Calu3 (cell line): ENCODE results near the gene RPTOR. TPM values are rescaled to one million over a fixed set of nuclear protein-coding genes. Genes with fewer than 3 reads are reported as not detected.

ENCODE experiments used
- BruUV-seq: library from RNA; stranded (reverse); fragments of 400-500 nt; replicated peaks from 2 replicates; lab custom pipeline; 2021; lab: Mats Ljungman, UMichigan
- CTCF ChIA-PET: fragments of 300-600 bp; sonication (Branson Sonifier 250); formaldehyde crosslinking; loops from one replicate; lab custom pipeline; 2022; ENCODE audit warnings: antibody characterized with exemption; lab: Charles Lee
- DNase-seq: peaks from one replicate; pipeline ENCODE4 v3.0.0; 2022
- H3K27ac Mint-ChIP-seq: one replicate; pipeline ENCODE4 v1.8.0; 2022; ENCODE audit warnings: mixed read lengths; ENCODE audit not compliant: unreplicated experiment
- H3K27me3 Mint-ChIP-seq: one replicate; pipeline ENCODE4 v1.8.0; 2022; ENCODE audit warnings: mixed read lengths; ENCODE audit not compliant: unreplicated experiment
- H3K36me3 Mint-ChIP-seq: one replicate; pipeline ENCODE4 v1.8.0; 2022; ENCODE audit warnings: mild to moderate bottlenecking, moderate library complexity, mixed read lengths; ENCODE audit not compliant: insufficient read depth, unreplicated experiment
- H3K4me1 Mint-ChIP-seq: one replicate; pipeline ENCODE4 v1.8.0; 2022; ENCODE audit warnings: mild to moderate bottlenecking, low read depth, mixed read lengths; ENCODE audit not compliant: unreplicated experiment
- H3K4me3 Mint-ChIP-seq: one replicate; pipeline ENCODE4 v1.8.0; 2022; ENCODE audit warnings: mild to moderate bottlenecking, low read depth, moderate library complexity, mixed read lengths; ENCODE audit not compliant: unreplicated experiment
- H3K9me3 Mint-ChIP-seq: one replicate; pipeline ENCODE4 v1.8.0; 2022; ENCODE audit warnings: low read depth, mixed read lengths; ENCODE audit not compliant: unreplicated experiment
- intact Hi-C: fragments of 100-400 bp; cut with micrococcal nuclease; formaldehyde crosslinking; loops from one replicate; pipeline ENCODE4 v1.10.0; 2022; ENCODE audit not compliant: unreplicated experiment
- total RNA-seq: library from RNA; stranded (reverse); gene quantifications from 2 replicates; pipeline ENCODE4 v1.2.3, GENCODE V29; 2022
- TF ChIP-seq, protein P1 (sequence below): fragments of 200-600 bp; IDR thresholded peaks from one replicate; pipeline ENCODE4 v1.8.0; 2022; ENCODE audit warnings: antibody characterized with exemption; ENCODE audit not compliant: unreplicated experiment

Gene RPTOR
- total RNA-seq, 1 experiment from 2014 or later = 41.8 TPM

GRCh38 chr17:80807014-80807413 is 262.4 kb downstream of the RPTOR start:
- no peaks in the 10 kb centered on the region for H3K27me3 Mint-ChIP-seq
- peaks cover 5% of the 10 kb centered on the region for H3K36me3 Mint-ChIP-seq
- H3K9me3 Mint-ChIP-seq = peaks cover 5% of the 10 kb centered on the region
- intact Hi-C loops = no loop called here
- no TSS peak for BruUV-seq
- no peak for DNase-seq
- CTCF ChIA-PET = no interaction called here
- TF ChIP-seq, protein P1, sequence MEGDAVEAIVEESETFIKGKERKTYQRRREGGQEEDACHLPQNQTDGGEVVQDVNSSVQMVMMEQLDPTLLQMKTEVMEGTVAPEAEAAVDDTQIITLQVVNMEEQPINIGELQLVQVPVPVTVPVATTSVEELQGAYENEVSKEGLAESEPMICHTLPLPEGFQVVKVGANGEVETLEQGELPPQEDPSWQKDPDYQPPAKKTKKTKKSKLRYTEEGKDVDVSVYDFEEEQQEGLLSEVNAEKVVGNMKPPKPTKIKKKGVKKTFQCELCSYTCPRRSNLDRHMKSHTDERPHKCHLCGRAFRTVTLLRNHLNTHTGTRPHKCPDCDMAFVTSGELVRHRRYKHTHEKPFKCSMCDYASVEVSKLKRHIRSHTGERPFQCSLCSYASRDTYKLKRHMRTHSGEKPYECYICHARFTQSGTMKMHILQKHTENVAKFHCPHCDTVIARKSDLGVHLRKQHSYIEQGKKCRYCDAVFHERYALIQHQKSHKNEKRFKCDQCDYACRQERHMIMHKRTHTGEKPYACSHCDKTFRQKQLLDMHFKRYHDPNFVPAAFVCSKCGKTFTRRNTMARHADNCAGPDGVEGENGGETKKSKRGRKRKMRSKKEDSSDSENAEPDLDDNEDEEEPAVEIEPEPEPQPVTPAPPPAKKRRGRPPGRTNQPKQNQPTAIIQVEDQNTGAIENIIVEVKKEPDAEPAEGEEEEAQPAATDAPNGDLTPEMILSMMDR = no peak
- H3K4me1 Mint-ChIP-seq = no peaks in the 10 kb centered on the region
- H3K4me3 Mint-ChIP-seq = no peak overlapping the region
- no peak overlapping the region for H3K27ac Mint-ChIP-seq

GRCh38 chr17:80807882-80808281 is 263.2 kb downstream of the RPTOR start:
- intact Hi-C loops = no loop called here
- H3K36me3 Mint-ChIP-seq = peaks cover 7% of the 10 kb centered on the region
- no peaks in the 10 kb centered on the region for H3K4me1 Mint-ChIP-seq
- TF ChIP-seq, protein P1 = no peak
- no peaks in the 10 kb centered on the region for H3K27me3 Mint-ChIP-seq
- no peak overlapping the region for H3K27ac Mint-ChIP-seq
- no peak overlapping the region for H3K4me3 Mint-ChIP-seq
- no TSS peak for BruUV-seq
- DNase-seq = no peak
- CTCF ChIA-PET = no interaction called here
- H3K9me3 Mint-ChIP-seq = peaks cover 5% of the 10 kb centered on the region

GRCh38 chr17:80811181-80812105 is 266.8 kb downstream of the RPTOR start:
- no TSS peak for BruUV-seq
- H3K9me3 Mint-ChIP-seq = peaks cover 5% of the 10 kb centered on the region
- DNase-seq = no peak
- CTCF ChIA-PET = no interaction called here
- TF ChIP-seq, protein P1 = no peak
- intact Hi-C loops = no loop called here
- no peaks in the 10 kb centered on the region for H3K27me3 Mint-ChIP-seq
- peaks cover 11% of the 10 kb centered on the region for H3K36me3 Mint-ChIP-seq
- H3K4me1 Mint-ChIP-seq = no peaks in the 10 kb centered on the region
- H3K27ac Mint-ChIP-seq = no peak overlapping the region
- H3K4me3 Mint-ChIP-seq = no peak overlapping the region

- intact Hi-C loops = no loop called here
- BruUV-seq = no TSS peak
- no peaks in the 10 kb centered on the region for H3K4me1 Mint-ChIP-seq
- peaks cover 4% of the 10 kb centered on the region for H3K9me3 Mint-ChIP-seq
- TF ChIP-seq, protein P1 = no peak
- no peak for DNase-seq
- peaks cover 15% of the 10 kb centered on the region for H3K36me3 Mint-ChIP-seq
- H3K4me3 Mint-ChIP-seq = no peak overlapping the region
- no peak overlapping the region for H3K27ac Mint-ChIP-seq
- H3K27me3 Mint-ChIP-seq = no peaks in the 10 kb centered on the region
- CTCF ChIA-PET = no interaction called here
These were observed 267.9 kb downstream of the RPTOR start for GRCh38 chr17:80812362-80813088.
